Parathyroid adenoma (tissue), 2 donors: Measurements from ENCODE around the gene TAMALIN.

Experiments
- H2AFZ ChIP-seq: fragments of 300-600 bp; sonication (generic); one replicate; pipeline ENCODE4 v1.7.0; 2017; ENCODE audit warnings: antibody characterized with exemption, mild to moderate bottlenecking
- H3K27ac ChIP-seq: fragments of 300-600 bp; sonication (generic); one replicate; pipeline ENCODE4 v1.7.0; 2017
- H3K27me3 ChIP-seq: fragments of 300-600 bp; sonication (generic); one replicate; pipeline ENCODE4 v1.7.0; 2017; ENCODE audit warnings: low read length; ENCODE audit not compliant: control insufficient read depth, insufficient read depth
- H3K36me3 ChIP-seq: fragments of 300-600 bp; sonication (generic); one replicate; pipeline ENCODE4 v1.7.0; 2017; ENCODE audit warnings: low read length; ENCODE audit not compliant: control insufficient read depth, insufficient read depth
- H3K4me1 ChIP-seq: fragments of 300-600 bp; sonication (generic); one replicate; pipeline ENCODE4 v1.7.0; 2017; ENCODE audit warnings: control low read depth
- H3K4me2 ChIP-seq: fragments of 300-600 bp; sonication (generic); one replicate; pipeline ENCODE4 v1.7.0; 2017; ENCODE audit warnings: low read length
- H3K4me3 ChIP-seq: fragments of 300-600 bp; sonication (generic); one replicate; pipeline ENCODE4 v1.7.0; 2017; ENCODE audit warnings: low read depth, low read length
- H3K79me2 ChIP-seq: fragments of 300-600 bp; sonication (generic); one replicate; pipeline ENCODE4 v1.7.0; 2017; ENCODE audit warnings: control low read depth
- H3K9ac ChIP-seq: fragments of 300-600 bp; sonication (generic); one replicate; pipeline ENCODE4 v1.7.0; 2017; ENCODE audit warnings: mild to moderate bottlenecking
- H3K9me3 ChIP-seq: fragments of 300-600 bp; sonication (generic); one replicate; pipeline ENCODE4 v1.7.0; 2017; ENCODE audit warnings: low read length; ENCODE audit not compliant: control insufficient read depth
- TF ChIP-seq, protein P1 (sequence below): fragments of 300-600 bp; sonication (generic); IDR thresholded peaks from one replicate; pipeline ENCODE4 v1.7.0; 2017; ENCODE audit warnings: antibody characterized with exemption, mild to moderate bottlenecking
- donor health status: primary hyperparathyroidism.

TAMALIN gene

GRCh38 chr12:52006726-52007157, at the start of gene TAMALIN:
Gene TAMALIN, plus strand, starts transcription at chr12:52006946. Its CDS starts 74 bp downstream, at chr12:52007020.
- H3K36me3 ChIP-seq, result no peaks in the 10 kb centered on the region
- H3K27me3 ChIP-seq, result no peaks in the 10 kb centered on the region
- no peak within 1 kb of the TSS for H3K9ac ChIP-seq
- peak within 1 kb of the TSS; percentile 72 for H2AFZ ChIP-seq
- peak within 1 kb of the TSS; percentile 83 for H3K4me2 ChIP-seq
- peak within 1 kb of the TSS; percentile 62 for H3K4me3 ChIP-seq
- TF ChIP-seq, protein P1, sequence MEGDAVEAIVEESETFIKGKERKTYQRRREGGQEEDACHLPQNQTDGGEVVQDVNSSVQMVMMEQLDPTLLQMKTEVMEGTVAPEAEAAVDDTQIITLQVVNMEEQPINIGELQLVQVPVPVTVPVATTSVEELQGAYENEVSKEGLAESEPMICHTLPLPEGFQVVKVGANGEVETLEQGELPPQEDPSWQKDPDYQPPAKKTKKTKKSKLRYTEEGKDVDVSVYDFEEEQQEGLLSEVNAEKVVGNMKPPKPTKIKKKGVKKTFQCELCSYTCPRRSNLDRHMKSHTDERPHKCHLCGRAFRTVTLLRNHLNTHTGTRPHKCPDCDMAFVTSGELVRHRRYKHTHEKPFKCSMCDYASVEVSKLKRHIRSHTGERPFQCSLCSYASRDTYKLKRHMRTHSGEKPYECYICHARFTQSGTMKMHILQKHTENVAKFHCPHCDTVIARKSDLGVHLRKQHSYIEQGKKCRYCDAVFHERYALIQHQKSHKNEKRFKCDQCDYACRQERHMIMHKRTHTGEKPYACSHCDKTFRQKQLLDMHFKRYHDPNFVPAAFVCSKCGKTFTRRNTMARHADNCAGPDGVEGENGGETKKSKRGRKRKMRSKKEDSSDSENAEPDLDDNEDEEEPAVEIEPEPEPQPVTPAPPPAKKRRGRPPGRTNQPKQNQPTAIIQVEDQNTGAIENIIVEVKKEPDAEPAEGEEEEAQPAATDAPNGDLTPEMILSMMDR, result no peak
- H3K4me1 ChIP-seq, result peaks cover 2% of the 10 kb centered on the region
- no peaks in the 10 kb centered on the region for H3K79me2 ChIP-seq
- H3K9me3 ChIP-seq, result no peaks in the 10 kb centered on the region
- peak within 1 kb of the TSS; percentile 72 for H3K27ac ChIP-seq

GRCh38 chr12:51958542-51958941, 48.2 kb upstream of the TAMALIN start:
- Histone ChIP-seq H3K4me3 (no peak overlapping the region), H3K9me3 (no peaks in the 10 kb centered on the region), H2AFZ (no peak overlapping the region), H3K27ac (no peak overlapping the region), H3K79me2 (peaks cover 68% of the 10 kb centered on the region), H3K4me1 (peaks cover 48% of the 10 kb centered on the region), H3K4me2 (peak overlapping the region; percentile 51), H3K27me3 (no peaks in the 10 kb centered on the region), H3K9ac (no peak overlapping the region), H3K36me3 (no peaks in the 10 kb centered on the region)
- TF ChIP-seq, protein P1, result no peak

- H2AFZ ChIP-seq, result no peak overlapping the region
- peaks cover 74% of the 10 kb centered on the region for H3K79me2 ChIP-seq
- H3K4me1 ChIP-seq, result peaks cover 43% of the 10 kb centered on the region
- H3K4me3 ChIP-seq, result no peak overlapping the region
- H3K27me3 ChIP-seq, result no peaks in the 10 kb centered on the region
- no peak overlapping the region for H3K27ac ChIP-seq
- TF ChIP-seq, protein P1, result no peak
- peak overlapping the region; percentile 51 for H3K4me2 ChIP-seq
- no peaks in the 10 kb centered on the region for H3K36me3 ChIP-seq
- no peaks in the 10 kb centered on the region for H3K9me3 ChIP-seq
- no peak overlapping the region for H3K9ac ChIP-seq
These were observed 47.5 kb upstream of the TAMALIN start for GRCh38 chr12:51959211-51959610.

DNA sequence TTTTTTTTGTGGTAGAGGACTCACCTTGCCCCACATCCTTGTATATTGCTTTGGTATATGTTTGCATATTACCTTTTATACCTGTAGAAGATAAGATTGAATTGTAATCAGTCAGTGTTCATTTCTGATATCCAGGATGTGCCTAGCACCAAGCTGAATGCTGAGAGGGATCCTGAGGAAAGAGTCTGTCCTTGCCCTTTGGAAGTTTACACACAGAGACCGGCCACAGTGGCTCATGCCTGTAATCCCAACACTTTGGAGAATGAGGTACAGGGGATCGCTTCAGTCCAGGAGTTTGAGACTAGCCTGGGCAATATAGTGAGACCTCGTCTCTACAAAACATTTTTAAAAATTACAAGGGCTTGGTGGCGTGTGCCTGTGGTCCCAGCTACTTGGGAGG, 46.8 kb upstream of the TAMALIN start:
- H3K36me3 ChIP-seq, result no peaks in the 10 kb centered on the region
- no peak overlapping the region for H3K4me3 ChIP-seq
- H3K27ac ChIP-seq, result no peak overlapping the region
- no peaks in the 10 kb centered on the region for H3K27me3 ChIP-seq
- H3K9me3 ChIP-seq, result no peaks in the 10 kb centered on the region
- peaks cover 36% of the 10 kb centered on the region for H3K4me1 ChIP-seq
- no peak overlapping the region for H3K9ac ChIP-seq
- H3K79me2 ChIP-seq, result peaks cover 68% of the 10 kb centered on the region
- TF ChIP-seq, protein P1, result no peak
- H3K4me2 ChIP-seq, result no peak overlapping the region
- H2AFZ ChIP-seq, result no peak overlapping the region

- H3K4me1 ChIP-seq, result peaks cover 30% of the 10 kb centered on the region
- H3K9ac ChIP-seq, result no peak overlapping the region
These were observed 46.3 kb upstream of the TAMALIN start for GRCh38 chr12:51960488-51960887.

More at GRCh38 chr12:51960488-51960887, 46.3 kb upstream of the TAMALIN start:
- H3K9me3 ChIP-seq, result no peaks in the 10 kb centered on the region
- TF ChIP-seq, protein P1, result no peak
- no peak overlapping the region for H3K4me3 ChIP-seq
- H2AFZ ChIP-seq, result no peak overlapping the region
- no peak overlapping the region for H3K4me2 ChIP-seq
- no peaks in the 10 kb centered on the region for H3K36me3 ChIP-seq
- H3K79me2 ChIP-seq, result peaks cover 68% of the 10 kb centered on the region
- no peaks in the 10 kb centered on the region for H3K27me3 ChIP-seq
- H3K27ac ChIP-seq, result no peak overlapping the region
